GM15510 (cell line): Measurements from ENCODE around the gene CUL4B.

ENCODE experiments used
- POLR2A ChIP-seq: IDR thresholded peaks from 3 replicates; pipeline ENCODE4 v1.6.1; 2011; ENCODE audit warnings: borderline replicate concordance; ENCODE audit not compliant: insufficient read length; ENCODE audit errors: extremely low read depth

CUL4B gene

GRCh38 chrX:120560842-120561633, at the start of gene CUL4B:
TSS of gene CUL4B (minus strand) at chrX:120560962. CDS start at chrX:120560638, 324 bp downstream.
- peak; percentile 37 for TF ChIP-seq POLR2A

GRCh38 chrX:120604361-120604782, 43.6 kb upstream of the CUL4B start:
- TF ChIP-seq POLR2A, result no peak

- TF ChIP-seq POLR2A, result peak; percentile 44
These were observed 43.1 kb upstream of the CUL4B start, which contains the start of gene MCTS1 for GRCh38 chrX:120603707-120604360. TSS of gene MCTS1 (plus strand) at chrX:120604101. CDS start at chrX:120604237, 136 bp downstream.

DNA sequence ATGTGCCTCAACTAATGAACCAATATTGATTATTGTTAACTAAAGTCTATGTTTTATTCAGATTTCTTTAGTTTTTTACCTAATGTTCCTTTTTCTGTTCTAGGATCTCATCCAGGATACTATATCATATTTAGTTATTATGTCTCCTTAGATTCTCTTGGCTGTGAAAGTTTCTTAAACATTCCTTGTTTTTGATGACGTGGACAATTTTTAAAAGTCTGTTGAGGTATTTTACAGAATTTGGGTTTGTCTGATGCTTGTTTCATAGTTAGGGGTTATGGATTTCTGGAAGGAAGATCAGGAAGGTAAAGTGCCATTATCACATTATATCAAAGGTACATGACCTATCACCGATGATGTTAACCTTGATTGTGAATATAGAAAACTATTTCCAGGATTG, 24.9 kb upstream of the CUL4B start:
- TF ChIP-seq POLR2A, result no peak

GRCh38 chrX:120575379-120576114, 14.8 kb upstream of the CUL4B start:
- TF ChIP-seq POLR2A, result no peak

DNA sequence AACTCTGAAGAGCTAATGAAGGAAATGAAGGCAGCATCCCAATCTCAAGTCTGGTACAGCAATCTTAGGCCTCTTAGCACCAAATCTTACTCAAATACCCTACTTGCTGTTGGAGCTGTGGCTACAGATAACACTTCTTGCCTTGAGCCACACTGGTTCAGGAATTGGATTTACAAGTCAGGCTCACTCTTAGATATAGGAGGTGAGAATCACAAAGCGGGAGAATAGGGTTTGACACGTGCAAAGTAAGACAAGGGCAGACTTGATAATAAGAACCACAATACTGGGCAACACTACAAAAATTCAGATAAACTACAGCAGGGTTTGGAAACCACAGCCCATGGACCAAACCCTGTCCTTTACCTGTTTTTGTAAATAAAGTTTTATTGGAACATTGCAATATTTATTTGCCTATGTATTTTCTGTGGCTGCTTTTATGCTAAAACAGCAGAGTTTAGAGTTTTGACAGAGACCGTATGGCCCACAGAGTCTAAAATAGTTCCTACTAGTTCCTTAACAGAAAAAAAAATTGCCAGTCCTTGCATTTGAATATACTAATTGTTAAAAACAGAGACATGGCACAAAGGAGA, 9.3 kb upstream of the CUL4B start:
- no peak for TF ChIP-seq POLR2A

DNA sequence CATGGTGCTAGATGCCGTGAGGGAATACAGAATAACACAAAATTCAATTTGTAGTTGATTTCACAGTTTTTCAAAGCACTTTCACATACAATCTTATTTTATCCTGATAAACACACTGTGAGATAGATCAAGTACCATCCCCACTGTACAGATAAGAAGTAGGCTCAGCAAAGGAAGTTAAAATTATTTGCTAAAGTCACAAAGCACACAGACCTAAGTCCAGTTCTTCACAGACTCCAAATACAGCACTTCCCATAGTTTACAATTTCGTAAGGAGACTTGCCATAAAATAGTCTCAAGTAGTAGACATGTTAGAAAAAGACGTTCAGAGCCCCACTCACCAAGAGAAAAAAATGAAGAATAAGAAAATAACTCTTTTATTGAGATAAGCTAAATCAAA, 7.8 kb upstream of the CUL4B start:
- TF ChIP-seq POLR2A, result no peak

DNA sequence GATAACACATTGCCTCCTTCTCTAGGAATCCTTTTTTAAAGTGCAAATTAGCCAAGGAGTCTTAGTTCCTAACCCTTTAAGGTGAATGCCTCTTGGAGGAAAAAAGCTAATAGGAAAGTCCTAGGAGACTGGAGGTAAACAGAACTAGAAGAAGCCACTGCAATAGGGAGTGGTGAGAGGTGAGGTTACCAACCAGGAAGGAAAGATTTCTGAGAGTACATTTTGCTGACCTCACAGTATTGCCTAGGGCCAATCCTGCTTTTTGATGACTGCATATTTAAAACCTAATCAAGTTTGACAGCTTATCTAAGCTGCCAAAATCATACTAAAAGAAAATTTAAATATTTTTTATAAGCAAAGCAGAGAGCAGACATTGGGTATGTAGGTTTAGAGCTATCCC, 7.3 kb upstream of the CUL4B start:
- no peak for TF ChIP-seq POLR2A

- TF ChIP-seq POLR2A, result no peak
These were observed 6.1 kb upstream of the CUL4B start for GRCh38 chrX:120566817-120567216.

DNA sequence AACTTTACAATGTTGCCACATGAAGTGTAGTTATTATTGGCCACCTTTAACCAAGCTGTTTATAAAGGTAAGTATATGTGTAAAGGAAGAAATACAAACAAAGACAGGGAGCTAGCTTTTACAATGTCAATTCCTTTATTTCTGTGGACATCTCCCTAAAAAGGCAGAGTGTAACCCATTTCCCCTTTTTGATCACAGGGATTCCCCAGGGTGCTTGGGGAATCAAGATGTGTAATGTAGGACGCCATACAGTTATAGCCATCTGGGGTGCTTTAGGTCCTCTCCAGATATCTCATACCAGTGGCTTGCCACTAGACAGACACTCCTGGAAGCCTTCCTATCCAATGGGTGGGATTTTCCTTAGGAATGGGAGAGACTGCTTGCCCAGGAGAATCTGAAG, 4.2 kb upstream of the CUL4B start:
- no peak for TF ChIP-seq POLR2A

- TF ChIP-seq POLR2A, result no peak
These were observed 1.8 kb upstream of the CUL4B start for GRCh38 chrX:120562569-120562926.

DNA sequence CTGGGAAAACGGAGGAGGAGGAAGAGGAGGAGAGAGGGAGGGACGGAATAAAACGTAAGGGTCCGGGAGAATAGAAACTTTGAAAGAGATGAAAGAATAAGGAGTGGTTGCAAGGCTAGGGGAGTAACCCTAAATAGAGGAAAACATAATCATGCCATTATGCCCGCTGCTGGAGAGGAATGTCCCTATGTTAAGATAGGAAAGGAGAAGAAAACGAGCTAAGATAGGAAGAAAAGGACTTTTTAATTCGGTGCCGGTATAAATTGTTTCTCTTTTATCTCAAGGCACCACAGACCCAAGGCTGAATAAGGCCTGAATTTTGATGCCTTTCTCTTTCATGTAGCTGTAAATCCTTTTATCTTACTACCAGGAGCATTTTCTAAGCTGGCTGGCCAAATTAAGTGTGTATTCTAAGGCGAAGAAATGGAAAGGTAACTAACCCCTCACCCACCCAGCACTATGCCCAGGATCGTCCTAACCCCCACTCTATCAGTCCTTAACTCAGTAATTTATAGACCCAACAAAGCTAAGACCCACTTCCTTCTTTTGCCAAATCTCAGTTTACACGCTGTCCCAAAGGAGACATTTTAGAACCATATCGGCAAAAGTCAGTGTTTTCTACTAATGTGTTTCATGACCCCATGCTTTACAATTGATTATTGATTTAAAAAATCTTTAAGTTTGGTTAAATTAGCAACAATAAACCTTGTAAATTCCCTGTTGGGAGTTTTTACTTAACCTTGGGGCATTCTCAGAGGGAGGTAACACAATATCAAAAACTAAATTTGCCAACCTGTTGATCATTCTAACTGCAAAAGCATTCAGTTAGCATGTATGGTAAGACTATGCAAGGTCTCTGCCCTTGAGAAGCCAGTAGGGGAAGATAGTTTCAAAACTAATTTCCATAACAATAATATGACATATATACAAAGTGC, 1.1 kb upstream of the CUL4B start:
- no peak for TF ChIP-seq POLR2A

DNA sequence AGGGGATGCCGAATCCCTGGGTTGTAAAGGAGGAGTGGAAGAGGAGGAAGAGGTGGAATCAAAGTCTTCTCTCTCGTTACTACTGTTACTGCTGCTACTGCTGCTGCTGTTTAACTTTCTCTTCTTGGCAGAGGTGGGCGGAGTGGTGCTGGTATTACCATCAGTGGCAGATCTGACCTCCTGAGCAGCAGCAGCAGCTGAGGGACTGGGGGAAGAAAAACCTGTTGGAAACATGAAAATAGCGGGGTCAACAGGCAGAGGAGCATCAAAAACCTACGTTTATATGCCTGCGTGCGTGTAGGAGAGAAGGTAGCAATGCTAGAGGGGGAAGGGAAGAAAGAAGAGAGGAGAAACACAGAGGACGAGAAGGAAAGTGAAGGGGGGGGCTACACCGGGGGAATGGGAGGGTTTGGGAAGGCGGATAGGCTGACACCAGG, 339 bp downstream of the CUL4B start:
- no peak for TF ChIP-seq POLR2A

DNA sequence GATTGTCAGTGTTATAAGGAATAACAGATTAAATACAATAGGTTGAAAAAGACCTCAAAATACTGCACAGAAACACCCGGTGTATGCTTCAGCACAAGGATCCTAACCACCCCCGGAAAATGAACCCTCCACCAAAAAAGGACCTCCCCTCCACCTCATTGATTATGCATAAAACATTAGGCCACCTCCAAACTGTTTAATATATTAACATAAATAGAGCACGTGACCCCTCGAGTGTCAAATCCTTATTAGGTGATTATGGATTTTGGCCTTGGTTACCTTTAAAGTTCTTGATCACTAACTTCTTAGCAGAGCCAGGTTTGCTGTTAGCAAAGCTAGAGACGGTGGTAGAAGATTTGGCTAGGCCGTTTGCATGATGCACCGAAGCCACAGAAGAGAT, 958 bp downstream of the CUL4B start:
- TF ChIP-seq POLR2A, result no peak
